WTC11 (cell line): ENCODE data around the gene LAMP5. TPM values are rescaled to one million over a fixed set of nuclear protein-coding genes. Genes with fewer than 3 reads are reported as not detected.

Experiments used
- ATAC-seq: fragments of 200-7000 bp; cut with Tn5 transposase; 2 replicates; pipeline ENCODE4 v1.10.0; 2021; ENCODE audit warnings: mild to moderate bottlenecking, moderate library complexity
- CTCF ChIA-PET: fragments of 300-600 bp; sonication (Branson Sonifier 250); formaldehyde crosslinking; loops from one replicate; lab custom pipeline; 2021; ENCODE audit warnings: antibody characterized with exemption; lab: Charles Lee
- POLR2A ChIA-PET: fragments of 350-600 bp; sonication (Branson Sonifier 250); formaldehyde crosslinking; loops from one replicate; lab custom pipeline; 2021; ENCODE audit warnings: antibody characterized with exemption; lab: Charles Lee
- DNase-seq: peaks from one replicate; pipeline ENCODE4 v3.0.0; 2021; ENCODE audit warnings: low spot score
- H3K27ac Mint-ChIP-seq: 2 replicates; pipeline ENCODE4 v1.8.0; 2021; ENCODE audit warnings: mixed read lengths
- H3K27me3 Mint-ChIP-seq: 2 replicates; pipeline ENCODE4 v1.8.0; 2021; ENCODE audit warnings: low read depth, mild to moderate bottlenecking, moderate library complexity, mixed read lengths
- H3K36me3 Mint-ChIP-seq: 2 replicates; pipeline ENCODE4 v1.8.0; 2021; ENCODE audit warnings: mixed read lengths
- H3K4me1 Mint-ChIP-seq: 2 replicates; pipeline ENCODE4 v1.8.0; 2022; ENCODE audit warnings: mixed read lengths
- H3K4me3 Mint-ChIP-seq: 2 replicates; pipeline ENCODE4 v1.8.0; 2021; ENCODE audit warnings: mild to moderate bottlenecking, moderate library complexity, mixed read lengths
- H3K9me3 Mint-ChIP-seq: 2 replicates; pipeline ENCODE4 v1.8.0; 2021; ENCODE audit warnings: mixed read lengths
- CBFB ChIP-seq: sonication (generic); formaldehyde crosslinking; IDR thresholded peaks from 2 replicates; pipeline ENCODE4 v1.8.1; 2022; ENCODE audit warnings: mild to moderate bottlenecking, low read depth, missing genetic modification reagents
- CREB1 ChIP-seq: sonication (generic); formaldehyde crosslinking; IDR thresholded peaks from 2 replicates; pipeline ENCODE4 v1.8.0; 2023; ENCODE audit warnings: mild to moderate bottlenecking, missing genetic modification reagents
- ELF4 ChIP-seq: sonication (generic); formaldehyde crosslinking; IDR thresholded peaks from 2 replicates; pipeline ENCODE4 v1.8.1; 2022; ENCODE audit warnings: low read depth, mild to moderate bottlenecking, moderate library complexity, missing genetic modification reagents
- ERG ChIP-seq: fragments of 250-450 bp; sonication (Bioruptor Pico); IDR thresholded peaks from 2 replicates; pipeline ENCODE4 v1.8.0; 2021; ENCODE audit warnings: mild to moderate bottlenecking
- FOXK1 ChIP-seq: sonication (generic); formaldehyde crosslinking; IDR thresholded peaks from 2 replicates; pipeline ENCODE4 v1.8.0; 2022; ENCODE audit warnings: mild to moderate bottlenecking, moderate library complexity, missing genetic modification reagents
- GTF2I ChIP-seq: fragments of 250-450 bp; sonication (Bioruptor Pico); conservative IDR thresholded peaks from 2 replicates; pipeline ENCODE4 v1.4.0; 2021; ENCODE audit warnings: mild to moderate bottlenecking
- HMGA2 ChIP-seq: fragments of 250-450 bp; sonication (Bioruptor Pico); IDR thresholded peaks from 2 replicates; pipeline ENCODE4 v1.4.0; 2021; ENCODE audit warnings: mild to moderate bottlenecking, moderate library complexity
- HMGXB4 ChIP-seq: sonication (generic); formaldehyde crosslinking; IDR thresholded peaks from 2 replicates; pipeline ENCODE4 v1.8.1; 2023; ENCODE audit warnings: mild to moderate bottlenecking, moderate library complexity, missing genetic modification reagents
- JAZF1 ChIP-seq: fragments of 250-450 bp; sonication (Bioruptor Pico); IDR thresholded peaks from 2 replicates; pipeline ENCODE4 v1.9.0; 2021; ENCODE audit warnings: moderate library complexity, mild to moderate bottlenecking, inconsistent platforms
- KAT7 ChIP-seq: sonication (generic); formaldehyde crosslinking; IDR thresholded peaks from 2 replicates; pipeline ENCODE4 v1.8.1; 2023; ENCODE audit warnings: missing genetic modification reagents, mild to moderate bottlenecking, borderline replicate concordance
- OVOL2 ChIP-seq: fragments of 250-450 bp; sonication (Bioruptor Pico); IDR thresholded peaks from 2 replicates; pipeline ENCODE4 v1.9.0; 2021; ENCODE audit warnings: mild to moderate bottlenecking, borderline replicate concordance
- RELA ChIP-seq: sonication (generic); formaldehyde crosslinking; IDR thresholded peaks from 2 replicates; pipeline ENCODE4 v1.8.1; 2022; ENCODE audit warnings: missing genetic modification reagents, mild to moderate bottlenecking, borderline replicate concordance
- SOX15 ChIP-seq: fragments of 250-450 bp; sonication (Bioruptor Pico); IDR thresholded peaks from 2 replicates; pipeline ENCODE4 v1.9.0; 2021; ENCODE audit warnings: mild to moderate bottlenecking
- STAT6 ChIP-seq: sonication (generic); formaldehyde crosslinking; conservative IDR thresholded peaks from 2 replicates; pipeline ENCODE4 v1.8.1; 2023; ENCODE audit warnings: mild to moderate bottlenecking, low read depth, missing genetic modification reagents, moderate library complexity
- TEAD1 ChIP-seq: sonication (generic); formaldehyde crosslinking; IDR thresholded peaks from 2 replicates; pipeline ENCODE4 v1.8.0; 2022; ENCODE audit warnings: mild to moderate bottlenecking, missing genetic modification reagents
- ZNF121 ChIP-seq: sonication (generic); formaldehyde crosslinking; IDR thresholded peaks from 2 replicates; pipeline ENCODE4 v1.8.0; 2023; ENCODE audit warnings: missing genetic modification reagents
- ZNF232 ChIP-seq: sonication (generic); formaldehyde crosslinking; IDR thresholded peaks from 2 replicates; pipeline ENCODE4 v1.8.0; 2022; ENCODE audit warnings: mild to moderate bottlenecking, missing genetic modification reagents
- ZNF416 ChIP-seq: fragments of 250-450 bp; sonication (Bioruptor Pico); IDR thresholded peaks from 2 replicates; pipeline ENCODE4 v1.9.0; 2021; ENCODE audit warnings: mild to moderate bottlenecking, inconsistent platforms
- ZNF532 ChIP-seq: fragments of 250-450 bp; sonication (Bioruptor Pico); IDR thresholded peaks from 2 replicates; pipeline ENCODE4 v1.9.0; 2021; ENCODE audit warnings: mild to moderate bottlenecking, borderline replicate concordance
- total RNA-seq: library from RNA; stranded (reverse); gene quantifications from 3 replicates; pipeline ENCODE4 v1.2.3, GENCODE V29; 2021

The LAMP5 gene
- total RNA-seq, 1 experiment from 2014 or later: 0.31 TPM

GRCh38 chr20:9476637-9477036 lies 37.8 kb upstream of the LAMP5 start:
- H3K9me3 Mint-ChIP-seq: no peaks in the 10 kb centered on the region
- TF ChIP-seq CBFB (CRISPR knock-in tag) (no peak), ZNF121 (CRISPR knock-in tag) (no peak)
- ChIA-PET POLR2A (no interaction called here), CTCF (interaction anchor here (1.0 to 2.4 kb wide), 3 partner anchors 8 to 133 kb away, joined by 3 to 8 read pairs (median 4); no protein-coding TSS in a partner anchor)
- DNase-seq (no peak), ATAC-seq (no peak)
- no peak overlapping the region for H3K27ac Mint-ChIP-seq
- no peaks in the 10 kb centered on the region for H3K4me1 Mint-ChIP-seq
- no peaks in the 10 kb centered on the region for H3K36me3 Mint-ChIP-seq
- H3K27me3 Mint-ChIP-seq: no peaks in the 10 kb centered on the region
- H3K4me3 Mint-ChIP-seq: no peak overlapping the region

GRCh38 chr20:9478771-9479170 lies 35.6 kb upstream of the LAMP5 start:
- H3K27ac Mint-ChIP-seq: no peak overlapping the region
- ATAC-seq: no peak
- peaks cover 4% of the 10 kb centered on the region; the same call in 1 of the 2 replicates for H3K4me1 Mint-ChIP-seq
- no peaks in the 10 kb centered on the region for H3K9me3 Mint-ChIP-seq
- no peak for DNase-seq
- no peaks in the 10 kb centered on the region for H3K36me3 Mint-ChIP-seq
- ChIA-PET POLR2A (no interaction called here), CTCF (interaction anchor here (0.7 kb wide), 1 partner anchor 24 kb away, joined by 4 read pairs; no protein-coding TSS in a partner anchor)
- TF ChIP-seq RELA (CRISPR knock-in tag) (no peak), ZNF532 (CRISPR knock-in tag) (no peak), GTF2I (CRISPR knock-in tag) (no peak), TEAD1 (CRISPR knock-in tag) (no peak), KAT7 (CRISPR knock-in tag) (no peak), HMGXB4 (CRISPR knock-in tag) (no peak), SOX15 (CRISPR knock-in tag) (no peak), ERG (no peak), ZNF121 (CRISPR knock-in tag) (no peak), FOXK1 (CRISPR knock-in tag) (no peak), ZNF232 (CRISPR knock-in tag) (no peak), OVOL2 (CRISPR knock-in tag) (no peak), JAZF1 (CRISPR knock-in tag) (no peak), CREB1 (CRISPR knock-in tag) (no peak), CBFB (CRISPR knock-in tag) (no peak), ZNF416 (CRISPR knock-in tag) (no peak), STAT6 (CRISPR knock-in tag) (no peak), HMGA2 (CRISPR knock-in tag) (no peak), ELF4 (CRISPR knock-in tag) (no peak)
- H3K4me3 Mint-ChIP-seq: no peak overlapping the region
- no peaks in the 10 kb centered on the region for H3K27me3 Mint-ChIP-seq
